ENCODE results near the gene TSPAN33.
"Not testable (repeated sequence)": the region's sequence is repeated elsewhere in the genome, so short reads cannot be mapped to it uniquely, and the experiment has no call there.

The TSPAN33 gene

DNA sequence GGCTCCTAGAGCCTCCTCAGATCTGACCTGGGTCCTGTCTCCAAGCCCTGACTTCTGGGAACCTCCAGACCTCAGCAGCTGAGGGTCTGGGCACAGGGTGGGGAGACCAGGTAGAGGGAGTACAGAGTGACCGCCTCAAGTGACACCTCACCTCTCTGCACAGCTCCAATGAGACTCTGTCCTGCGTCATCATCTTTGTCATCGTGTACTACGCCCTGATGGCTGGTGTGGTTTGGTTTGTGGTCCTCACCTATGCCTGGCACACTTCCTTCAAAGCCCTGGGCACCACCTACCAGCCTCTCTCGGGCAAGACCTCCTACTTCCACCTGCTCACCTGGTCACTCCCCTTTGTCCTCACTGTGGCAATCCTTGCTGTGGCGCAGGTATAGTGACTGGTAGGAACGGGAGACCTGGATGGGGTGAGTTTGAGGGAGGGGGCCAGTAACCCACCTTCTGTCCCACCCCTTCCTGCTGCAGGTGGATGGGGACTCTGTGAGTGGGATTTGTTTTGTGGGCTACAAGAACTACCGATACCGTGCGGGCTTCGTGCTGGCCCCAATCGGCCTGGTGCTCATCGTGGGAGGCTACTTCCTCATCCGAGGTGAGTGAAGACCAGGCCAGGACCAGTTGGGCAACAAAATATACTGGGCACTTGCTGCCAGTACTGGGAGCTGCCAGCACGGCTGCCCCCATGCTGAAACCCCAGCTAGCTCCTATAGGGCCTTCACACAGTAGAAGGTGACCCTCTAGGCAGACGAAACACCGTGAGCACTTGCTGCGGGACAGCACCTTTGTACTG lies 61.7 kb downstream of the TSPAN33 start:
- DNase-seq: no peak

DNA sequence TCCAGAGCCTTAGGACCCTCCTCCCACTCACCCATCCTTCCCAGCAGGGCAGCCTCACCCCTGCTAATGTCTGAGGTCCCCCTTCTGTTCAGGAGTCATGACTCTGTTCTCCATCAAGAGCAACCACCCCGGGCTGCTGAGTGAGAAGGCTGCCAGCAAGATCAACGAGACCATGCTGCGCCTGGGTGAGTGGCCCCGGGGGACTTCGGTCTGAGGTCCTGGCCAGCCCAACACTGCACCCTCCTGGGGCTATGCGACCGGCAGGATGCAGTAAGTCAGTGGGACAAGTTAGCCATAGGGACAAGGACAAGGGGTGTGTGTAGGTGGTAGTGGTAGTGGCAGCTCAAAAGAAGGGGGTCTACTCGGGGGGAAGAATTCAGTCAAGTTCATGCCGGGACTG lies 64.2 kb downstream of the TSPAN33 start:
- DNase-seq: no peak

DNA sequence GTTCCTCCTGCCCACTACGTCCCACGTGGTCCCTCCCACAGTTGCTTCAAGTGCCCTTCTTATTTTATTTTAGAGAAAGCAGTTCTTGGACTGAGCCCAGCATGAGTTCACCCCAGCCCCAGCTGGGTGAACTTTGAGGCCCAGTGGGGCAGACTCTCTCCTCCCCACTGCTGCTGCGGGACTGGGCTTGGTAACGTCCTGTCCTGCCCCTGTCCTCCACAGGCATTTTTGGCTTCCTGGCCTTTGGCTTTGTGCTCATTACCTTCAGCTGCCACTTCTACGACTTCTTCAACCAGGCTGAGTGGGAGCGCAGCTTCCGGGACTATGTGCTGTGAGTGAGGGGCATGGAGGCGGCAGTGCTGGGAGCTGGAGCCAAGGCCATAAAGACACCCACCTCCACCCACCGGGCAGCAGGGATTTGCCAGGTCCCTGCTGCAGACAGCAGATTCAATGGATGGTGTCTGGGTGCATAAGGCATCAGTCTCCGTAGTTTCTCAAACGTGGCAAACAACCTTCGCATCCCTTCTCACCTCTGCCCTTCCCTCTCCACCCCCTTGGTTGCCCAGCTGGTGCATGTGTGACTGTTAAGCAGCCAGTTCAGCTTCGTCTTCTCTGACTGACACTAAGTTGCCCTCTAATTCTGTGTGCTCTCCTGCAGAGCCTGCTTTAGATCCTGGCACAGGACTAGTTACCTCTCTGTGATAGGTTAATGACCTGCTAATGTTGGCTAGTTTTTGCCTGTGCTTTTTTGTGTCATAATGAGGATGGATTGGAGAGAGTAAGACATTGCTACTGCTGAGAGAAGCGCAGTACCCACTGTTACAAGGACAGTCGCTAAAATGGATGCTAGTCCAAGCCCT lies 64.8 kb downstream of the TSPAN33 start:
- no peak for DNase-seq

DNA sequence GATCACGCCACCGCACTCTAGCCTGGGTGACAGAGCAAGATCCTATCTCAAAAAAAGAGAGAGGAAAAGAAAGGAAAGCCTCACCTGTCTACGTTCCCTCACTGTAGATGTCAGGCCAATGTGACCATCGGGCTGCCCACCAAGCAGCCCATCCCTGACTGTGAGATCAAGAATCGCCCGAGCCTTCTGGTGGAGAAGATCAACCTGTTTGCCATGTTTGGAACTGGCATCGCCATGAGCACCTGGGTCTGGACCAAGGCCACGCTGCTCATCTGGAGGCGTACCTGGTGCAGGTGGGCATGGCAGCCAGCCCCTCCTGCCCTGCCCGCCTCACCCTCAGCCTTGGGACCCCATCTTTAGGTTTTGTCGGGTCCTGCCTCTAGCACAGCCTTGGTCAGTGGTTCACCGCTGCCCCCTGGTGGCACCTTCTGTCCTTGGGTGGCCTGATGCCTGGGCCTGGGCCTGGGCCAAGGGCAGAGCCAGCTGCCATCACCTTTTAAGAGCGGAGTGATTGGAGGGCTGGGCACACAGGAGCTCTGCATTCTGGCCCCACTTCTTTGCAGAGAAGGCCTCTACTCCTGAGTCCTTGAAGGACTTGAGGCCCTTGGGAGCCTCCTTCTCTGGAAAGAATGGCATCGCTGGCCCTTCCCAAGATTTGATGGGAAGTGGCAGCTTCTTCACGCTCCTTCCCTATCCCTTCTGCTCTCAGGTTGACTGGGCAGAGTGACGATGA lies 65.9 kb downstream of the TSPAN33 start:
- peak in 46 of 56 donors; percentile 5 to 81 (median 38) for DNase-seq

DNA sequence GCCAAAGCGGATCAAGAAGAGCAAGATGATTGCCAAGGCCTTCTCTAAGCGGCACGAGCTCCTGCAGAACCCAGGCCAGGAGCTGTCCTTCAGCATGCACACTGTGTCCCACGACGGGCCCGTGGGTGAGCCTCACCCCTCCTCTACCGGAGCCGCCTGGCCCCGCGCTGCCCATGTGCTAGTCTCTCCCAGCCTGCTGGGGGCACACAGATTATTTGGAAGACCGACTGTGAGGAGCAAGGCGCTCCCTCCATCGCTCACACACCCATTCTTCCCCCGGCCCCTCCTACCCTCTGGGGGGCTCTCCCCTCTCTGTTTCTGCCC lies 66.4 kb downstream of the TSPAN33 start:
- no peak for DNase-seq

DNA sequence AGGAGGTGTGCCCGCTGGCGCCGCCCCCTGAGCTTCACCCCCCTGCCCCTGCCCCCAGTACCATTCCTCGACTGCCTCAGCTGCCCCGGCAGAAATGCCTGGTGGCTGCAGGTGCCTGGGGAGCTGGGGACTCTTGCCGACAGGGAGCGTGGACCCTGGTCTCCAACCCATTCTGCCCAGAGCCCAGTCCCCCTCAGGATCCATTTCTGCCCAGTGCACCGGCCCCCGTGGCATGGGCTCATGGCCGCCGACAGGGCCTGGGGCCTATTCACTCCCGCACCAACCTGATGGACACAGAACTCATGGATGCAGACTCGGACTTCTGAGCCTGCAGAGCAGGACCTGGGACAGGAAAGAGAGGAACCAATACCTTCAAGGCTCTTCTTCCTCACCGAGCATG lies 67.6 kb downstream of the TSPAN33 start:
- DNase-seq: no peak

DNA sequence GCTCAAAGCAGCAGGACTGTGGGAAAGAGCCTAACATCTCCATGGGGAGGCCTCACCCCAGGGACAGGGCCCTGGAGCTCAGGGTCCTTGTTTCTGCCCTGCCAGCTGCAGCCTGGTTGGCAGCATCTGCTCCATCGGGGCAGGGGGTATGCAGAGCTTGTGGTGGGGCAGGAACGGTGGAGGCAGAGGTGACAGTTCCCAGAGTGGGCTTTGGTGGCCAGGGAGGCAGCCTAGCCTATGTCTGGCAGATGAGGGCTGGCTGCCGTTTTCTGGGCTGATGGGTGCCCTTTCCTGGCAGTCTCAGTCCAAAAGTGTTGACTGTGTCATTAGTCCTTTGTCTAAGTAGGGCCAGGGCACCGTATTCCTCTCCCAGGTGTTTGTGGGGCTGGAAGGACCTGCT lies 68.1 kb downstream of the TSPAN33 start:
- DNase-seq: no peak

DNA sequence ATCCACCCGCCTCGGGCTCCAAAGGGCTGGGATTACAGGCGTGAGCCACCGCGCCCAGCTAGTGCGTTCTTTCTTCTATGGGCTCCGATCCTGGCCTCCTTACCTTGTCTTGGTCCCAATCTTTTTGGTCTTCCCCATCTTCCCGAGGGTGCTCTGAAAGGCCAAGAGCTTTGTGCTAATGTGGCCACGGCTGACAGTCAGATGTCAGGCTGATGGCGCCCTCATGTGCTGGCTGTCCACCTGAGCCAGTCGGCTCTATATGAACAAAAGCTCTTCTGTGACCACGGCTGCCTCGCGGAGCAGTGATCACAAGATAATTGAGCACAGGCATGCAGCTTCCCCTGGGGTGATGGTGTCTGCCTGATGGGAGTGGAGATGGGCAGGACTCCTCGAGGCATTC lies 69.3 kb downstream of the TSPAN33 start:
- peak in 9 of 56 donors; percentile 5 to 26 (median 10) for DNase-seq

DNA sequence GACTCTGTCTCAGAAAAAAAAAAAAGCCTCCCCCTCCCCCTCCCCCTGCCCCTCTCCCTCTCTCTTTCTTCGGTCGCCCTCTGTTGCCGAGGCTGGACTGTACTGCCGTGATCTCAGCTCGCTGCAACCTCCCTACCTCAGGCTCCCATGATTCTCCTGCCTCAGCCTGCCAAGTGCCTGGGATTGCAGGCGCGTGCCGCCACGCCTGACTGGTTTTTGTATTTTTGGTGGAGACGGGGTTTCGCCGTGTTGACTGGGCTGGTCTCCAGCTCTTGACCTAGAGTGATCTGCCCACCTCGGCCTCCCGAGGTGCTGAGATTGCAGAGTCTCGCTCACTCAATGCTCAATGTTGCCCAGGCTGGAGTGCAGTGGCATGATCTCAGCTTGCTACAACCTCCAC lies 71.2 kb downstream of the TSPAN33 start:
- not testable (repeated sequence) for DNase-seq

DNA sequence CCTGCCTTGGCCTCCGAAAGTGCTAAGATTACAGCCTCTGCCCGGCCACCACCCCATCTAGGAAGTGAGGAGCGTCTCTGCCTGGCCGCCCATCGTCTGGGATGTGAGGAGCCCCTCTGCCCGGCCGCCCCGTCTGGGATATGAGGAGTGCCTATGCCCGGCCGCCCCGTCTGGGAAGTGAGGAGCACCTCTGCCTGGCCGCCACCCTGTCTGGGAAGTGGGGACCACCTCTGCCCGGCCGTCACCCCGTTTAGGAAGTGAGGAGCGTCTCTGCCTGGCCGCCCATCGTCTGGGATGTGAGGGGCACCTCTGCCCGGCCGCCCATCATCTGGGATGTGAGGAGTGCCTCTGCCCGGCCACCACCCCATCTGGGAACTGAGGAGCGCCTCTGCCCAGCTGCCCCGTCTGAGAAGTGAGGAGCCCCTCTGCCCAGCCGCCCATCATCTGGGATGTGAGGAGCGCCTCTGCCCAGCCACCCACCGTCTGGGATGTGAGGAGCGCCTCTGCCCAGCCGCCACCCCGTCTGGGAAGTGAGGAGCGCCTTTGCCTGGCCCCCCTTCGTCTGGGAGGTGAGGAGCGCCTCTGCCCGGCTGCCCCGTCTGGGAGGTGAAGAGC lies 71.7 kb downstream of the TSPAN33 start:
- DNase-seq: not testable (repeated sequence)

DNA sequence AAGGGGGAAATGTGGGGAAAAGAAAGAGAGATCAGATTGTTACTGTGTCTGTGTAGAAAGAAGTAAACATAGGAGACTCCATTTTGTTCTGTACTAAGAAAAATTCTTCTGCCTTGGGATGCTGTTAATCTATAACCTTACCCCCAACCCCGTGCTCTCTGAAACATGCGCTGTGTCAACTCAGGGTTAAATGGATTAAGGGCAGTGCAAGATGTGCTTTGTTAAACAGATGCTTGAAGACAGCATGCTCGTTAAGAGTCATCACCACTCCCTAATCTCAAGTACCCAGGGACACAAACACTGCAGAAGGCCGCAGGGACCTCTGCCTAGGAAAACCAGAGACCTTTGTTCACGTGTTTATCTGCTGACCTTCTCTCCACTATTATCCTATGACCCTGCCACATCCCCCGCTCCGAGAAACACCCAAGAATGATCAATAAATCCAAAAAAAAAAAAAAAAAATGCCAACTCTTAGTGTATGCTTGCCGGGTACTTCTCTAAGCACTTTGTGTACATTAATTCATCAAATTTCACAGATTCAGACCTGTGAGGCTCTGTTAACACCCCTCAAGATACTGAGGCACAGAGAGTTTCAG lies 72.4 kb downstream of the TSPAN33 start:
- not testable (repeated sequence) for DNase-seq

DNA sequence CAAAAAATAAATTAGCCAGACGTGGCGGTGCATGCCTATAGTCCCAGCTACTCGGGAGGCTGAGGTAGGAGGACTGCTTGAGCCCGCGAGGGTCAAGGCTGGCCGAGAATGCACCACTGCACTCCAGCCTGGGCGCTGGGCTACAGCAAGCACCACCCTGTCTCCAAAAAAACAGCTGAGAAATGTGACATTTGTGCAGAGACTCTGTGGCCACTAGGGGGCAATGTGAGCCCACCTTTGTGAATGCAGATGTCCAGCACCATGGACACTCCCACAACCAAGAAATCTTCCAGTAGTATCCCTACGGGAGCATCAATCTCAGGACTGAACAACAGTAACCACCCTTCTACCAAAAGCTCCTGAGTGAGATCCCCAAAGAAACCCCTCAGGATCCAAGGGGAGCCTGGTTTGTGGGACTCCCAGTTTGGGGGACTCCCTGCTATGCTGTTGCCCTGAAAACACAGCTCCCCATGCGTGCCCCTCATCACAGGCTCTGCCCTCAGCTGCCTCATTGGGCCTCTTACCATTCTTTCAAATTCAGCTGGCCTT lies 74.1 kb downstream of the TSPAN33 start:
- peak in 54 of 56 donors; percentile 10 to 94 (median 62) for DNase-seq

DNA sequence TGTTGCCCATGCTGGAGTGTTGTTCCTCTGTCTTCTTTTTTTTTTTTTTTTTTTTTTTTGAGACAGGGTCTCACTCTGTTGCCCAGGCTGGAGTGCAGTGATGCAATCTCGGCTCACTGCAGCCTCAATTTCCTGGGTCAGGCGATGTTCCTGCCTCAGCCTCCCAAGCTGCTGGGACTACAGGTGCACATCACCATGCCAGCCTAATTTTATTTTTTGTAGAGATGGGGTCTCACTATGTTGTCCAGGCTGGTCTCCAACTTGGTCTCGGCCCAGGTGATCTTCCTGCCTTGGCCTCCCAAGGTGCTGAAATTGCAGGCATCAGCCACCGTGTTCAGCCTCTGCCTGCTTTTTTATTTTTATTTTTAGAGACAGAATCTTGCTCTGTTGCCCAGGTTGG lies 74.7 kb downstream of the TSPAN33 start:
- DNase-seq: not testable (repeated sequence)
